GM21360 (cell line): ENCODE data around the gene PREX1.
"Not testable (repeated sequence)": the region's sequence is repeated elsewhere in the genome, so short reads cannot be mapped to it uniquely, and the experiment has no call there.

Experiments
- ATAC-seq: cut with Tn5 transposase; IDR thresholded peaks from one replicate; pipeline ENCODE4 v1.9.1; 2021; ENCODE audit warnings: mild to moderate bottlenecking, moderate library complexity; ENCODE audit not compliant: unreplicated experiment

The PREX1 gene

DNA sequence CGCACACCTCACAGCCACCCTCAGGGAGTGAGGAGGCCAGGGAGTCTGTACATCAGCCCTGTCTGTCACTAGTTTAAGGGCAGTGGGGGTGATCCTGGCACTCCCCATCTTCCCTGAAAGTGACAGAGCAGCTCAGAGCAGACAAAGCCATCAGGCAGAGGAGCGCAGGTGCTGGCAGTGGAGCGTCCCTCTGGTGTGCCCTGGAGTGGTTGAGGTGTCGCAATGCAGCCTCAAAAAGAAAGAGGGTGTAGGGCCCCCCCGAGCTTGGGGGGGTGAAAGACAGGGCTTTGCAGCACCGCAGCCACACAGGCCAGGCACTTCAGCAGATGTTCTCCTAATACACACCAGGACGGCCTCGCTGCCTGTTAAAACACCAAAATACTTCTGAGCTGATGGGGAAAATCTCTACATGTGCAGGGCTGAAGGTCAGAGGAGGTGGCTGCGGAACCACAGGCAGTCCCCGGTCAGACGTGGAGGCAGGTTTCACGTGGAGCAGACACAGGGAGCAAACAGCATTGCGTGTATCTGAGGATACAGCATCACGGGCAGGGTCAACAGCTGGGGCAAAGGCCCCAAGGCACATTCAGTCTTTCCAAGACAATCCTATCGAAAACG, 69.5 kb downstream of the PREX1 start:
- ATAC-seq: no peak

DNA sequence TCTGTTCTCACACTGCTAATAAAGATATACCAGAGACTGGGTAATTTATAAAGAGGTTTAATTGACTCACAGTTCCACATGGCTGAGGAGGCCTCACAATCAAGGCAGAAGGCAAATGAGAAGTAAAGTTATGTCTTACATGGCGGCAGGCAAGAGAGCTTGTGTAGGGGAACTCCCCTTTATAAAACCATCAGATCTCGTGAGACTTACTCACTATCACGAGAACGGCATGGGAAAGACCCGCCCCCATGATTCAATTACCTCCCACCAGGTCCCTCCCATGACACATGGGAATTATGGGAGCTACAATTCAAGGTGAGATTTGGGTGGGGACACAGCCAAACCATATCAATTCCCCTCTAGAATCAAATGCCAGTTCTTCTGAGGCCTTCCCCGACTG, 71.0 kb downstream of the PREX1 start:
- not testable (repeated sequence) for ATAC-seq

DNA sequence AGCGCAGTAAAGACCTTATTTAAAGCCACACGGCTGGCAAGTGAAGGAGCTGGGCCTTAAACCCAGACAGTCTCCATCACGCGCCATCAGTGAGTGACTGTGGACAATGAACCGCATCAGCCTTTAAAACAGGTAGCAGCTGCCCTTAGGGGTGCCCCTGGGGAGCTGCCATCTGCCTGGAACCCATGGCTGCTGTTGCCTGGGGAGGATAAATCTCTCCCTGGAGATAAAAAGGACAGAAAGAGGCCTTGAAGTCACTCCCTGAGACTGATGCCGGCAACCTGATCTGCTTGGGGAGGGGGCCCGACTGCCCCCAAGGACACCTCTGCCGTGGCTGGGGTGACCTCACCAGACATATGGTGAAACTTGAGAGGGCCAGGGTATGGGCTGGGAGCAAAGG, 73.5 kb downstream of the PREX1 start:
- no peak for ATAC-seq

DNA sequence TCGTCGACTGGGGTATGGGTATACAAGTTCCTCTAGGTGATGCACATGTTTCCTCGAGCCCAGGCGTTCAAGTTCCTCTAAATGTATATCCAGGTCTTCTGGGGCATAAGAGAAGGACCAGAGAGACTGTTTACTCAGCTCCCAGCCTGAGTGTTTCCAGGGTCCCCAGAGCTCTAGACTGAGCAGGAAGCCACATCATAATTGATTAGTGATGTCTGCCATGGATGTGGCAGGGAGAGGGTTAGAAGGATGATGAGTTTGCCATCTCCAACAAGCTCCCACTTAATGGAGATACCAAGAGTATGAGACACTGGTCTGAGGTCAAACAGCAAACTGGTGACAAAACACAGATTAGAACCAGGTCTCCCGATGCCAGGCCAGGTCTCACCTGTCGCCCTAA, 74.8 kb downstream of the PREX1 start:
- ATAC-seq: no peak

DNA sequence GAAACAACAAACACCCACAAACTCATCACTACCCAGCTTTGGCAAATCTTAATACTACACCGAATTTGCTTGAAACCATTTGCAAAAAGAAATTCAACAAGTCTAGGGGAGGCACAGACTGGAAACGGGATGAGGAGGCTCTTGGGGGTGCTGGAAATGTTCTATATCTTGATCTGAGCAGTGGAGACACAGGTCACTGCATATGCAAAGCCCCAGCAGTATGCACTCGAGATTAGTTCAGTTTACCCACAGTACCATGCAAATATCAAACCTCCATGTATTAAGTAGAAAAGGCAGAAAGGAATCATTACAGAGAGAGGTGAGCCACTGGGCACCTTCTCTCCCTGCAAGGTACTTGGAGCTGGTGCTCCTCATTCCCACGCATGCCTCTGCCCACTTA, 75.9 kb downstream of the PREX1 start:
- no peak for ATAC-seq

DNA sequence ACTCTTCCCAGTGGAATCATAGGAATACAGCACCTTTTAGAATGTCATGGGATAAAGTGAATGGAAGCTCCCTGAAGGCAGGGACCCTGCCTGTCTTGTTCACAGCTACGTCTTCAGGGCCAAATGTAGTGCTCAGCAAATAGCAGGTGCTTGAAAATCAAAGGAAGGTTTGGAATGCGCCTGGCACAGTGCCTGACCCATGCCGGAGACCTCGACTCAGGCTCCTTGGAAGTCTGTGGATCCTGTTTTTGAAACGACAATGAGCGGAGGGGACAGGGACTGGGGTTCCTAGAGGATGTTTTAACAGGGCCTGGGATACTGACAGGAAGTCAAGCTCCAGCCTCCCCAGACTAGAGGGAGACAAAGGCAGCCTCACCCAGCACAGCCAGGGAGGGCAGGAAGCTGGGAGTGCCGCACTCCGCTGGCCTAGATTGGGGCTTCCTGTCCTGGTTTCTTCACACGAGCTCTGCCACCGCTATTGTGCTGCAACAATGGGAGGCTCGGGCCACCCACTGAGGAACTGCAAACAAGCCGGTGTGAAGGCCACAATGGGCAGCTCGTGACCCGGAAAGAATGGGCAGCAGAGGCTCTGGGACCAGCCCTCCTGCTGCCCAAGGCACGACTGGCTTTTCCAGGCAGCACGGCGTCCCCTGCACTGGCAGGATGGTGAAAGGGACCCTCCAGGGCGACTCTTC, 76.7 kb downstream of the PREX1 start:
- no peak for ATAC-seq

DNA sequence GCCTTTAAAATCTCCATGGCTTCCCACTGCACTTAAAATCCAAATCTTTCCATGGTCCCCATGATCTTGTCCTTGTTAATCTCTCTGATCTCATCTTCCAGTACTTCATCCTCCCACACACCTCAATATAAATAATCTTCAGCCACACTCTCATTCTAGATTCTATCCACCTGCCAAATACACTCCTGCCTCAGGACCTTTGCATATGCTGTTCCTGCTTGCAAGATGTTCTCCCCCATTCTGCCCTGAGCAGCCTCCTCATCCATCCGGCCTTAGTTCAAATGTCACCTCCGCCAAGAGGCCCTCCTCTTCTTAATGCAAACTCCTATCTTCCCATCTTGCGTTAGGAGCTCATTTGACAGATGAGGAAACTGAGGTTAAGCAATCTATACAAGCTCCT, 77.4 kb downstream of the PREX1 start:
- no peak for ATAC-seq

DNA sequence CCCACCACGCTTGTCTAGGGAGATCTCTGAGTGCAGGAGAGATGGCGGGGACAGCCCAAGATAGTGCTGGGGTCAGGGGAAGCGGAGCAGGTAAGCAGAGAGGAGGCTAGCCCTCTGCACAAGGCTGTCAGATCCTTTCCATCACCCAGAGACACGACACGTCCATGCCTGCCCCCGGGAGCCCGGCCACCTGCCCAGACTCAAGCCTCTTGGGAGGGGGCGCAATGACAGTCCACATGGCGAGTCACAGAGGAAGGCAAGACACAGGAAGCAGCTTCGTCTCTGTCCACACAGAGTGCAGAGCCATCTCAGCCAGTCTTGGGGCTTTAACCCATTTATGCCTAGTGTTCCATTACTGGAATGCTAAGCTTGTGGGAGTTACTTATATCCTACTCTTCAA, 78.4 kb downstream of the PREX1 start:
- ATAC-seq: no peak

DNA sequence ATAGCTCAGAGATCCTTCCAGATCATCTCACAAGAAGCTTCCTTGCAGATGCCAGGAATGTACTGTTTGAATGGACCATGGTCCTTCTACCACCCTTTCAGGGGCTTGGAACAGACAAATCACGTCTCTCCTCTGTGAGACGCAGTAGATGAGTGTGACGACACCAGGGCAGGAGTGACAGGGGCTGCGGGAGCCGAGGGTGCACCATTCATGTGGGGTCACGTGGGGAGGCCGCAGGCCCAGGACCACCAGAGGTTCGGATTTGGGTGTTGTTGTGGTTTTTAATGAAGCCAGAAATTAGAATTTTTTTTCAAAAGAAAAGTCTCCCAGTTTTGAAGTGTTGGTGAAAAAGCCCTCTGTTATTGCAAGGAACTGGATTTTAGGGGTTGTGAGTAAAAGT, 79.2 kb downstream of the PREX1 start:
- no peak for ATAC-seq

DNA sequence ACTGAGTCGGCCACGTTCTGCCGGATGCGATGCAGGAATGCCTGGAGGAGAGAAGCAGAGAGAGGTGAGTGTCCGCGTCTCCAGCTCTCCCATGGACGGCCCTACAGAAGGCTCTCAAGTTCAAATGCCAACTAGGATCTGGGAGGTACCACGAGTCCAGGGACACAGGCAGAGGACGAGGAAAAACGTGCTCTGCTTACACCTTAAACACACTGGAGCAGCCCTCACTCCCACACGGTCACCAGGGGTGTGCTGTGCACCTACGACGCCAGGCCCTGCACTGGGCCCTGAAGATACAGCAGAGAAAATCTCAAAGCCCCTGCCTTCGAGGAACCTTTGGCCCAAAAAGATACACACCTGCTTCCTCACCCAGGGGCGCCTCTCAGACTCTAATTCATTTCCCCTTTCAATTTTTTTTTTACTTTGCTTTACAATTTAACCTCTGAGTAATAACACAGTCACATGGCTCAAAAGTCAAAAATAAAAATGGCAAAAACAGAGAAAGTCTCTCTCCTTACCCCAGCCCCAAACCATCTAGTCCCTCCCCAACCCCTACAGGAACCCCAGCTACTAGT, 79.9 kb downstream of the PREX1 start:
- ATAC-seq: no peak

DNA sequence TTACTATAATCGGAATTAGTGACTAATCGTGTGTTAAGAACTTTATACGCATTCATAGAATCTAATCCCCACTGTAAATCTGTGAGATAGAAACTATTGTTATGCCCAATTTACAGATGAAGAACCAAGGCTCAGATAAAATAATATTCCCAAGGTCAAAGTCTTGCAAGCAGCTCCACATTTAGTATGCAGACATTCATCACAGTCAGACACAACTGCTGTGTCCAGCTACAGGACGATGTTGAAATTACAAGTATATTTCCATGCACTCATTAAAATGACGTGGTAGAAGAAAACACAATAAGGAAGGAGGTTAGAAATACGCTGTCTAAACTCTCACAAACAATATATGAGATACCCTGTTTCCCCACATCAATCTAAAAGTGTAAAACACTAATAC, 82.5 kb downstream of the PREX1 start:
- no peak for ATAC-seq

DNA sequence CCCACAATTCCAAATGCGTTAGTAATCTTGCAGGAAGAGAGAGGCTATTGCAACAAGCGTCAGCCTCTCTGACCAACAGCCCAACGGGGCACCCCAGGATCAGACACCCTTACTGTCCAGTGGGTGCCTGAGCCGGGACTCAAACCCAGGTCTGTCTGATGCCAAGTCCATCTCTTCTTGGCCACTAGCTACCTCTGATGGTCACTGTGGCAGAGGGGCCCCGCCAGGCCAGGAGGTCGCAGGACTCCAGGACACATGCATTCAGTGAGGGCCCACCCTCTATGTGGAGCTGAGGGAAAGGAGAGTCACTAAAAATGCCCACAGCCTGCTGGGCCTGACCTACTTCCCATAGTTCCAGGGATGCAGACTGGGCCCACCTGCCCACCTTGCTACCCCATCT, 83.3 kb downstream of the PREX1 start:
- ATAC-seq: no peak

DNA sequence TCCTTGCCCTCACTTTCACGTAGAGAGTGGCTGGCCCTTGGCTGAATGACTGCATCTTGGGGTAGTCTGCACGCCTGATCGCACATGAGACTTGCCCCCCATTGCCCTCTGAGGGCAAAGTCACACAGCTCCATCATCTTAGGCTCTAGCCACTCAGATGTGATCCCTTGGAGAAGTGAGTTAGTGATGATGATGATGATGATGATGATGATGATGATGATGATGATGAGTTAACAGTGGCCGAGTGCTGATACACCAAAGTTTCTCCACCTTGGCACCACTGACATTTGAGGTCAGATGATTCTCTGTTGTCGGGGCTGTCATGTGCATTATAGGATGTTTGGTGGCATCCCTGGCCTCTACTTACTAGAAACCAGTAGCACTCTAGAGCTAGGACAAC, 84.0 kb downstream of the PREX1 start:
- no peak for ATAC-seq

DNA sequence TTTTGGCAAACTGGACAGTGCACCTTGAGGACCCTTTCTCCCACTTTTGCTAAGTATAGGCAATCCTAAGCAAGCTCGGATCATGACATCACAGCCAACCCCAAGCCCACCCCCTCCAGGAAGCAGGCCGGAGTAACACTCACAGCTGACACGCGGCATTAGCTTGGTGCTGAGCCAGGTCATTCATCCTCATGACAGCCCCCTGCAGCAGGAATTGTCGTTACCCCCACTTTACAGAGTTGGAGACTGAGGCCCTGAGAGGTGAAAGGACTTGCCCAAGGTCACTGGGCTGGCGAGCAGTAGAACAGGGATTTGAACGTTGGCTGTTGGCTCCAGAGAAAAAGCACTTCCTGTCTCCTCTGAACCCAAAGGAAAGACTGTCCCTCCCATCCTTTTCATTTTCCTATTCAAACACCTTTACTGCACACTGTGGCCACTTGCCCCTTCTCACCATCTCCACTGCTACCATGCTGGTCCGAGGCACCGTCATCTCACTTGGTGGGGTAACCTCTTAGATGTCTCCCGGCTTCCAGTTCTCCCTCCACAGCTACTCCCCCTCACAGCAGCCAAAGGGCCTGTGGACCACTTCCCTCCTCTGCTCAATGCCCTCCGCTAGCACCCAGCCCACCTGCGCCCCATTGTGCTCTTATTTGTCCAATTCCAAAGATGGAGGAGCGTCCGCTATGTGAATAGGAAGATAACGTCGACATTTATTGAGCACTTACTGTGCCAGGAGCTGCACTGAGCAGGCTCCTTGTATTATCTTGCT, 84.7 kb downstream of the PREX1 start:
- no peak for ATAC-seq

DNA sequence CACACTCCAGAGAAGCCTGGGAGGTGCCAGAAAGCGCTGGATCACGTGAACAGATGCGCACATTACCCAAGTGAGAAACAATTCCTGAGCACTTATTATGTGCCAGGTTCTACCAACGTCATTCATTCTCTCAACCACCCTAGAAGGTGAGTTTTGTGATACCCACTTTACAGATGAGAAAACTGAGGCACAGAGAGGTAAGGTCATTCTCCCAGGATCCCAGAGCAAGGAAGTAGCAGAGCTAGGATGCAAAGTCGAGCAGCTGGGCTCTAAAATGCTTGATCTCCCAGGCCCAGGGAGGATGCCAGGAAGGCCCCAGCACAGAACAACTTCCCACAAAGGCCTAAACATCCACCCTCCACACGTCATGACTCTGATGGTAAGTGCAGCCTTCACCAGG, 85.6 kb downstream of the PREX1 start:
- ATAC-seq: no peak

DNA sequence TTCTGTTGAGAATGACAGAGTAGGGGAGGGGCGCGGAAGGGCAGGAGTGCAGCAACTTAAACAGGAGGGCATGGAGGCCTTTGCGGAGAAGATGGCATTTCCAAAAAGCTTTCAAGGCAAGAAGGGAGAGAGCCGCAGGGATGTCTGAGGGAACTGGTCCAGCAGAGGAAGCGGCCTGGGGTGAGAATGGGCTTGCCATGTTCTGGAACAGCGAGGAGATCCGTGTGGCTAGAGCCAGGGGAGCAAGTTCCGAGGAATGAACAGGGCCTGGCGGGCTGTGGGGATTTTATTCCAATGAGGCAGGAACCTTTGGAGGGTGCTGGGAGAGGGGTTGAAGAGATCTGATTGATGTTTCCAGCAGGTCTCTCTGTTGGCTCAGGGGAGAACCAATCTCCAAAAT, 86.1 kb downstream of the PREX1 start:
- ATAC-seq: no peak

DNA sequence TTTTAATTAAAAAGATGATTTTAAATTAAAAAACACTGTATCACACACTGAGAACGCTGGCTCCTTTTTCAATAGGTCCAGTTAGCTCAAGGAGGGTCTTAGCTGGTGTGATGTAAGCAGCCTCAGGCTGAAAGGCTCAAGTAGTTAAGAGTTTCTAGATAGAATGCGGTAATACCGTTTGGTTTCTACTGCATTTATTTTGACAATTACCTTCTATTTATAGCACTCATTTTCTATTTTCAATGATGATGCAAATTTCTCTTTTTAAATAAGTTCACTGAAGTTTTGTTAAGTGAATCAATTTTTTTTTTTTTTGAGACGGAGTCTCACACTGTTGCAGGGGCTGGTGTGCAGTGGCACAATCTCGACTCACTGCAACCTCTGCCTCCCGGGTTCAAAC, 87.1 kb downstream of the PREX1 start:
- no peak for ATAC-seq

DNA sequence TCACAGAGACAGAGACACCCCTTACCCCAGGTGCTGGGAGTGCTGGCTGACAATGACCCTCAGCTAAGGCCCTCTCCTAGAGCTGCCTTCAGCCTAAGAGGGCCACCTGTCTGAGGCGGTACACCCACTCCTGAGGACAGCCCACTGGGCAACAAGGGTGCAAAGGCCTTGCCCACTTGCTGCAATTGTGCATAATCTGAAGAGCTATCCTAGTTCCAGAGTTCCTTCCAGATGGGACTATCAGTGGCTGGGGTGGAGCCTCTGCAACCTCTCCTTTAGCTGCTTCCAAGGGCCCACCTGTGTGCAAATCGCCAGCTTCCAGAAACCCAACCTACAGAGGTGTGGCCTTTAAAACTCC, 87.5 kb downstream of the PREX1 start:
- no peak for ATAC-seq

DNA sequence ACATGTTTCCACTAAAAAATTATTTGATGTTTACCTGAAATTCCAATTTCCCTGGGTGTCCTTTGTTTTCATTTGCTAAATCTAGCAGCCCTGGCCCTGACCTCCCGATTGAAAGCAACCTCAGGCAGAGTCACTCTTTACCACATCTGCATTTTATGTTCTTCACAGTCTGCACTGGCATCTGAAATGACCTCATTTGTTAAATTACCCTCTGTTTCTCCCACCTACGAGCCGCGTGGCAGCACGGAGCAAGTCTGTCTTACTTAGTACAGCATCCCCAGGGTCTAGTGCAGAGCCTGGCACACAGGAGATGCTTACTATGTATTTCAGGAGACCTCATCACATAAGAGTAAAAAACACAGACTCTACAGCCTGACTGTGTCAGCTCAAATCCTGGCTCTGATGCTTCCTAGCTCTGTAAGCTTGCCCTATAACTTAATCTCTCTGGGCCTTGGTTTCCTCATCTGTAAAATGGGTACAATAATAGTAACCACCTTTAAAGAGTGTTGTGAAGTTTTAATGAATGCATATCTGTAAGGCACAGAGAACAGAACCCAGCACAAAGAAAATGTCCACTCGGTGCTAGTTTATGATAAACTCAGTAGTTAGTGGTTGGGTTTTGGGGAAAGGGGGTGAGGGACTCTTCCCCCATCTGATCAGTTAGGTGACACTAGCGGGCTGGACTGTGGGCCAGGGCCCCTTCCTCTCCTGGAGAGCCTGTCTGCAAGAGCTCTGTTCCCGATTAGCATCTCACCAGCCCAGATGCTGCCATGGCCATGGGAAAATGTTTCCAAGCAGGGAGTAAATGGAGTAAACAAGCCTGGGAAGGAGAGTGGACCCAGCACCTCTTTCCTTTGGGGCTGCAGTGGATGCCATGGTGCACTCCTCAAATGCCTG, 88.2 kb downstream of the PREX1 start:
- no peak for ATAC-seq

DNA sequence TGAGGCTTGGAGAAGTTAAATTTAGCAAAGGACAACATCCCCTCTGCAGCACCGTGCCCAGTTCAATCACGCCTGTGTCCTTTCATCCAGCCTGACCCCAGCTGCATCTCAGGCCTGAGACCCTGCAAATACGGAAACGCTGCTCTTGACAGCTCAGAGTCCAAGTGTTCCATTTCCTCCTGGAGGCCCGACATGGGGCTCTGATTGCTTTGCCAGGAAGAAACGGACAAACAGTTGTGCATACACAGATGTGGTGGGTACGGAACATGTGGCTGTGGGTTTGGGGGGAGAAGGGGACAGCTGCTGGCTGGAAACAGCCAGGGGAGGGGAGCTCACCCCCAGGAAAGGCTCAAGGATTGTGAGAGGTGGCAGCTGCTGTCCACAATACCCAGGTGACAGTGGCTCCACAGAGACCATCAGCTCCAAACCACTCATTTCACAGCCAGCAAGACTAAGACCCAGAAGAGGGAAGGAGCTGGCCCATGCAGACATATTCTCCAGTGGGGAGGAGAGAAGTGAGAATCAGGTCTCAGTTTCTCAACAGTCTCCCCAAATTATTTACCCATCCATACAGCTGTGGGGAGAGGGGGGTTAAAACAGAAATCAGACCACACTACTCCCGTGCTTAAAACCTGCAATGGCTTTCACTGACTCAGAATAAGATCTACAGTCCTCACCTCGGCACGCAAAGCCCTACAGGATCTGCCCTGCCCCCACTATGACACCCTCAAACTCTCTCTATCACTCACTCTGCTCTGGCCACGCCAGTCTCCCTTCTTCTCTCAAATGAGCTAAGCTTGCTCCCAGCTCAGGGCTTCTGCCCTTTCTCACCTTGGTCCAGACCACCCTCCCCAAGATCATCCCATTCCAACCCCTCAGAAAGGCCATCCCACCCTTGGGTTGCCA, 89.1 kb downstream of the PREX1 start:
- peak; percentile 70 for ATAC-seq
